Measurements from ENCODE around the gene PMPCA.
"Not testable (repeated sequence)": the region's sequence is repeated elsewhere in the genome, so short reads cannot be mapped to it uniquely, and the experiment has no call there.

Gene PMPCA

GRCh38 chr9:136412962-136413361 is 2.5 kb downstream of the PMPCA start:
- no peak for DNase-seq (ENCODE audit: low read depth in 2 of 2)

GRCh38 chr9:136416427-136416826 is 6.0 kb downstream of the PMPCA start:
- no peak for DNase-seq (ENCODE audit: low read depth in 2 of 2)

GRCh38 chr9:136416914-136417313 is 6.5 kb downstream of the PMPCA start:
- DNase-seq (ENCODE audit: low read depth in 2 of 2), result no peak

- no peak for DNase-seq (ENCODE audit: low read depth in 2 of 2)
Observed at GRCh38 chr9:136418182-136419091, 8.0 kb downstream of the PMPCA start.

- DNase-seq (ENCODE audit: low read depth in 2 of 2), result no peak
Observed at GRCh38 chr9:136419092-136419420, 8.6 kb downstream of the PMPCA start.

GRCh38 chr9:136421791-136422190 is 11.3 kb downstream of the PMPCA start:
- DNase-seq (ENCODE audit: low read depth in 2 of 2), result no peak

GRCh38 chr9:136422876-136423275 is 12.4 kb downstream of the PMPCA start:
- no peak for DNase-seq (ENCODE audit: low read depth in 2 of 2)

- no peak for DNase-seq (ENCODE audit: low read depth in 2 of 2)
Observed at GRCh38 chr9:136423432-136424146, 13.1 kb downstream of the PMPCA start.

GRCh38 chr9:136424750-136425362 is 14.4 kb downstream of the PMPCA start:
- no peak for DNase-seq (ENCODE audit: low read depth in 2 of 2)

GRCh38 chr9:136425367-136425766 is 14.9 kb downstream of the PMPCA start:
- not testable (repeated sequence) for DNase-seq (ENCODE audit: low read depth in 2 of 2)

GRCh38 chr9:136426787-136427186 is 16.3 kb downstream of the PMPCA start:
- DNase-seq (ENCODE audit: low read depth in 2 of 2), result no peak

- DNase-seq (ENCODE audit: low read depth in 2 of 2), result no peak
Observed at GRCh38 chr9:136429075-136429628, 18.7 kb downstream of the PMPCA start.

- no peak for DNase-seq (ENCODE audit: low read depth in 2 of 2)
Observed at GRCh38 chr9:136429683-136430491, 19.4 kb downstream of the PMPCA start.

- DNase-seq (ENCODE audit: low read depth in 2 of 2), result no peak
Observed at GRCh38 chr9:136430588-136431234, 20.3 kb downstream of the PMPCA start.

- DNase-seq (ENCODE audit: low read depth in 2 of 2), result no peak
Observed at GRCh38 chr9:136431782-136432350, 21.4 kb downstream of the PMPCA start.

- no peak for DNase-seq (ENCODE audit: low read depth in 2 of 2)
Observed at GRCh38 chr9:136432591-136432990, 22.1 kb downstream of the PMPCA start.

GRCh38 chr9:136433043-136433715 is 22.7 kb downstream of the PMPCA start:
- no peak for DNase-seq (ENCODE audit: low read depth in 2 of 2)

- DNase-seq (ENCODE audit: low read depth in 2 of 2), result no peak
Observed at GRCh38 chr9:136433849-136434579, 23.6 kb downstream of the PMPCA start.

- no peak for DNase-seq (ENCODE audit: low read depth in 2 of 2)
Observed at GRCh38 chr9:136434580-136435169, 24.2 kb downstream of the PMPCA start.
